ENCODE measurements around the gene FETUB.

DNA sequence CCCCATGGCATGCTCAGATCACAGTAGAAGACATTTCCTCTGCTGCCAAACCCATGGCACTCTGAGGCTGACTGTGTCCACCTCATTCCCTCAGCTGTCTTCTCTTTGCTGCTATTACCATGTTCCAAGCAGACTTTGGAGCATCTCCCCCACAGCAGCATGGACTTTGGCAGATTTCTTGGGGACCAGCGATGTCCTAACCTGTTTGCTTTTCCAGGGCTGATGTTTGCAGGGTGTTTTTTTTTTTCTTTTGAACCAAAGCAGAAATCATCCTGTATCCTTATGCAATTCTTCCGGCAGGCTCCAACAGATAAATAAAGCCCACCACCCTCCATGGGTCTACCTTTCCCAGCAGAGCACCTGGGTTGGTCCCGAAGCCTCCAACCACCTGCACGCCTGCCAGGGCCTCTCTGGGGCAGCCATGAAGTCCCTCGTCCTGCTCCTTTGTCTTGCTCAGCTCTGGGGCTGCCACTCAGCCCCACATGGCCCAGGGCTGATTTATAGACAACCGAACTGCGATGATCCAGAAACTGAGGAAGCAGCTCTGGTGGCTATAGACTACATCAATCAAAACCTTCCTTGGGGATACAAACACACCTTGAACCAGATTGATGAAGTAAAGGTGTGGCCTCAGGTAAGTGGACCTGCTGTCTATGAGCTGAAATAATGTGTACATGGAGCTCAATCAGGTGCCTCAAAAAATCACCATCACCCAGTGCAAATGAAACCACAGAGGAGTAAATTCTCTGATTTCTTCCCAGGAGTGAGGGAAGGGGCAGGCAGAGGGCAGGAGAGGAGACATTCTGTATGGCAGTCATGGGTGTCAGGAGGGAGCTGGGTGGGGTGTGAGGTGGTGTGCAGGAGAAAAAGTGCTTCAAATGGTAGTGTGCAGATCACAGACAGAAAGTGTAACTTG, 27.2 kb upstream of the FETUB start, which contains the start of gene AHSG:
- TF ChIP-seq GATA2 (IDR thresholded peaks at IDR 0.05; ENCODE audit: low read depth, low read length) (no peak), GATA3 (IDR thresholded peaks at IDR 0.05; ENCODE audit: low read depth, low read length) (no peak)
